Mammary epithelial cell (primary cell): ENCODE results near the gene EIF4A3.

Experiments used
- CTCF ChIP-seq, 2 donors: IDR thresholded peaks in 1 of 2; conservative IDR thresholded peaks in 1 of 2; 2 replicates each; pipeline ENCODE4 v1.5.1; 2011 to 2012; ENCODE audit warnings: inconsistent platforms in 2 of 2, low read length in 2 of 2, mild to moderate bottlenecking in 2 of 2, control low read depth in 1 of 2, low read depth in 1 of 2; ENCODE audit not compliant: insufficient read depth in 1 of 2; ENCODE audit errors: extremely low read depth in 1 of 2
- EZH2 ChIP-seq: IDR thresholded peaks from 2 replicates; pipeline ENCODE4 v1.6.1; 2012; ENCODE audit warnings: low read length, inconsistent platforms, borderline replicate concordance

GRCh38 chr17:80163336-80163735 lies 16.4 kb upstream of the EIF4A3 start:
- TF ChIP-seq CTCF (conservative IDR thresholded peaks at IDR 0.05 in 1 of 2, IDR thresholded peaks at IDR 0.05 in 1 of 2; ENCODE audit: extremely low read depth in 1 of 2, insufficient read depth in 1 of 2, low read depth in 1 of 2, low read length in 2 of 2) = no peak
- TF ChIP-seq EZH2 = no peak
